Epithelial cell of proximal tubule (primary cell): ENCODE data around the gene MTHFD1L. TPM values are rescaled to one million over a fixed set of nuclear protein-coding genes. Genes with fewer than 3 reads are reported as not detected.
"Not testable (repeated sequence)": the region's sequence is repeated elsewhere in the genome, so short reads cannot be mapped to it uniquely, and the experiment has no call there.

ENCODE experiments used
- DNase-seq: peaks from one replicate; pipeline ENCODE4 v3.0.0-alpha.2; 2011; ENCODE audit warnings: low read depth
- H3K4me3 ChIP-seq: 2 replicates; pipeline ENCODE4 v1.5.1; 2011; ENCODE audit warnings: low read depth, mild to moderate bottlenecking, low read length
- total RNA-seq: library from RNA; depleted of rRNA; stranded (reverse); fragments of >200 nt; gene quantifications from 2 replicates; pipeline ENCODE4 v1.2.3, GENCODE V29; 2015
- TF ChIP-seq, protein P1 (sequence below): conservative IDR thresholded peaks from 2 replicates; pipeline ENCODE4 v1.5.1; 2012; ENCODE audit warnings: low read depth, mild to moderate bottlenecking, low read length

Gene MTHFD1L
- total RNA-seq, 1 donor from 2014 or later: 39.5 TPM

GRCh38 chr6:151034825-151035781 is 169.6 kb downstream of the MTHFD1L start:
- DNase-seq: no peak
- TF ChIP-seq, protein P1, sequence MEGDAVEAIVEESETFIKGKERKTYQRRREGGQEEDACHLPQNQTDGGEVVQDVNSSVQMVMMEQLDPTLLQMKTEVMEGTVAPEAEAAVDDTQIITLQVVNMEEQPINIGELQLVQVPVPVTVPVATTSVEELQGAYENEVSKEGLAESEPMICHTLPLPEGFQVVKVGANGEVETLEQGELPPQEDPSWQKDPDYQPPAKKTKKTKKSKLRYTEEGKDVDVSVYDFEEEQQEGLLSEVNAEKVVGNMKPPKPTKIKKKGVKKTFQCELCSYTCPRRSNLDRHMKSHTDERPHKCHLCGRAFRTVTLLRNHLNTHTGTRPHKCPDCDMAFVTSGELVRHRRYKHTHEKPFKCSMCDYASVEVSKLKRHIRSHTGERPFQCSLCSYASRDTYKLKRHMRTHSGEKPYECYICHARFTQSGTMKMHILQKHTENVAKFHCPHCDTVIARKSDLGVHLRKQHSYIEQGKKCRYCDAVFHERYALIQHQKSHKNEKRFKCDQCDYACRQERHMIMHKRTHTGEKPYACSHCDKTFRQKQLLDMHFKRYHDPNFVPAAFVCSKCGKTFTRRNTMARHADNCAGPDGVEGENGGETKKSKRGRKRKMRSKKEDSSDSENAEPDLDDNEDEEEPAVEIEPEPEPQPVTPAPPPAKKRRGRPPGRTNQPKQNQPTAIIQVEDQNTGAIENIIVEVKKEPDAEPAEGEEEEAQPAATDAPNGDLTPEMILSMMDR: no peak
- H3K4me3 ChIP-seq: no peak overlapping the region

DNA sequence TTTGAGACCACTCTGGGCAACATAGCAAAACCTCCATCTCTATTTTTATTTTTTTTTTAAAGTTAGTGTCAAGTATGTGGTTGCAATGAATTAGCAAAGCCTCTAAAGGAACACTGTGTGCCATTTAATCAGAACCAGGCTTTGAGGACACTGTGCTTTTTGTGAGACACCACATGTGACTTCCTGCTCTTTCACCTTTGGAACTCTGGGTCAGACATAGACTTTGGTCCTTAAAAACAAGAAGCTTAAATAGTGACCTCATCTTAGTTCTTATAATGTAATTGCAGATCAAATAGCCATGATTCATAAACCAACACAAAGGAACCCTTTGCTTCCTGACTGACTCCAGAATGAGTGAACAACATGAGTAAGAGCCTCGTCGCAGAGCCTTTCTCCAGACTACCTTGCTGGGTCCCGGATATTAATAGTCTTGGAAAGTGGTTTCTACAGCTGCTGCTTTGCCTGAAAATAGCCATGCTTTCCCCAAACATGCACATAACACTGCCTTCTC is 170.8 kb downstream of the MTHFD1L start:
- DNase-seq: peak; percentile 96
- not testable (repeated sequence) for H3K4me3 ChIP-seq

DNA sequence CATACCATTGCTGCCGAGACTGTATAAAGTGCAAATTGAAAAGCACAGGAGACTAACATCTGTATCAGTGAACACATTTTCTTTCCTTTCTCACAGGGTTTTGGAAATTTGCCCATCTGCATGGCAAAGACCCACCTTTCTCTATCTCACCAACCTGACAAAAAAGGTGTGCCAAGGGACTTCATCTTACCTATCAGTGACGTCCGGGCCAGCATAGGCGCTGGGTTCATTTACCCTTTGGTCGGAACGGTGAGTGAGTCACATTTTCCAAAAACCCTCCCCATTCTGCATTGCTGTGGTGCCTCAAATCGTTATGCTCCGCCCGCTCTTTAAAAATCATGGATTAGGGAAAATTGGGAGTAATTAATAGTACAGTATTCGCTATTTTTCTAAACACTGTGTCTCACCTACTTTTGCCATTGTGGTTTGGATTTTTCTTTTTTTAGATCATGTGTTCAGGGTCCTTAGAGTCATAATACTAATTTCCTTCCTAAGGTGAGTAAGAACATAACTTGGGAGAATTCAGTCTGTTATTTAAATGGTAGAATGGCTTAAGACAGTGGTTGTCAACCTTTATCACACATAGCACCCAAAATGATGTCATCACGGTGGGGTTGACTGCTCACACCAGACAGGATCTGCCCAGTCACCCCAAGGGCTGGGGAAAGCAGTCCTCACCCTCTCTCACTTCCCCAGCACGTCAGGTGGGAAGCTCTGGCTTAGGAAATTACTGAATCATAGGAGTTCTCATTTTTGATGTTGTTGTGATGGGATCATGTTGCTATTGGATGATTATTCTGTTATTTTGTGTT is 171.6 kb downstream of the MTHFD1L start:
- DNase-seq: peak; percentile 87
- TF ChIP-seq, protein P1: no peak
- H3K4me3 ChIP-seq: no peak overlapping the region

DNA sequence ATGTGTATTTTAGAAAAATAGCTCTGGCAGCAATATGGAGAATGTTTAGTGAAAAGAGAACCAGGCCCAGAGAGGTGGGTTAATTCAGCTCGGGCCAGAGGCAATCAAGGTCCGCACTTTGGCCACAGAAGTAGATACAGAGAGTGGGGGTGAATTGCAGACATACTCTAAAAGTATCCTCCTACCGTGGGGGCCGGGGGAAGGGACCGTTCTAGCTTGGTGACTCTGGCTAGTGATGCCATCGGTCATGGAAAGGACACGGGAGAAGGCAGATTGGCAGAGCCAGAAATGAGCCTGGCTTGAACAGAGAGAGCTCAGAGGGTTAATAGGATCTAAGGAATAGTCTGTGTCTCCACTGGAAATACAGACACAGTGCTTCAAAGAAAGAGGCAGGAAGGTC is 173.1 kb downstream of the MTHFD1L start:
- TF ChIP-seq, protein P1: no peak
- no peak for DNase-seq
- no peak overlapping the region for H3K4me3 ChIP-seq

DNA sequence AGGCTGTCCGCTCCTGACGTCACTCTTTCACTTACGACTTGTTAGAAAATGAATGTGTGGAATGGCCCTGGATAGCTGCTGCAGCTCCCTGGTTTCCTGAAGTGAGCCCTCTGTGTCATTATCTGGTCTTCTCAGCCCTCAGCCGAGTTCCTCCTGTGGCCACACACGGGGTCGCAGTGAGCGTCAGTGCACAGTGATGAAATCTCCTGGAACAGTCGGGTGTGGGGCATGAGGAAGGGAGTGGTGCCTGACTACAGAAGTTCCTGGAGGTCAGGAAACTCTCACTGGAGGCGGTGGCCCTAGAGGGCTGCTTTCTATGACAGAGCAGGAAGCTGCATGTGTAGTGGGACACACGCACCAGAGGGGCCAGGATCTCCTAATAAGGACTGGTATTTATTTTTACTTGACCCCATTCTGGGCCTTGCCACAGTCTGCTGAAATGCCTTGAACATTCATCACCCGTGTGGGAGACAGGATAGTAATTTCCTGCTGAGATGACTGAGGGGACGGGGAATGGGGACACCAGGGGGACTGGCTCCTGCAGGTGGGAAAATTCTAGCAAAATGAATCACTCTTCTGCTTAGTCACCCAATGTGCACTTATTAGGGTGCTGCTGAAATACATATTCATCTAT is 175.5 kb downstream of the MTHFD1L start:
- DNase-seq: peak; percentile 91
- H3K4me3 ChIP-seq: not testable (repeated sequence)
- TF ChIP-seq, protein P1: peak; percentile 6

- DNase-seq: no peak
- TF ChIP-seq, protein P1: no peak
Observed at GRCh38 chr6:151041686-151042085, 176.2 kb downstream of the MTHFD1L start.

DNA sequence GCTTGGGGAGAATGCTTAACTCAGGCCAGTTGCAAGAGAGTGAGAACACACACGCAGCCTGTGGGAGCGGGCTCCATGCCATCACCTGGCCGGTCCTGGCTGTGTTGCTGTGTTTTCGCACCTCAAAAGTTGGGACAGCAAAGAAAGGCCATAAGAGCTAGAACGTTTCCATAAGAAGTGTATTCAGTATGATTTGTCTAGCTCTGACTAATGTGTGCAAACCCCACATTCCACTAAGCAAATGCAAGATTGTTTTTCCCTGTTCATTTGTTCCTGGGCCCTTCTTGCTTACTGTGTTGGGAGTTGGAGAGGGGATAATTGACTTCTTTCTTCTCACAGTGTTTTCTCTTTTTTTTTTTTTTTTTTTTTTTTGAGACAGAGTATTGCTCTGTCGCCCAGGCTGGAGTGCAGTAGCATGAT is 177.4 kb downstream of the MTHFD1L start:
- not testable (repeated sequence) for H3K4me3 ChIP-seq, DNase-seq

More at GRCh38 chr6:151041686-151042085, 176.2 kb downstream of the MTHFD1L start:
- no peak overlapping the region for H3K4me3 ChIP-seq
